A549 (cell line): ENCODE measurements around the gene HAS3. TPM values are rescaled to one million over a fixed set of nuclear protein-coding genes. Genes with fewer than 3 reads are reported as not detected.

ENCODE experiments used
- ATAC-seq, 2 experiments: fragments of 200-7000 bp in 1 of 2; fragments of >200 bp in 1 of 2; cut with Nextera tagmentation in 1 of 2; cut with Tn5 transposase in 1 of 2; 3 replicates each; pipeline versions ENCODE4 v1.8.0 to v1.9.1; 2018 to 2020; ENCODE audit warnings: mild to moderate bottlenecking in 1 of 2, moderate library complexity in 1 of 2
- CTCF ChIA-PET: fragments of 300-600 bp; sonication (Branson Sonifier 250); formaldehyde crosslinking; extraction: SDS; loops from one replicate; lab custom pipeline; 2021; ENCODE audit warnings: antibody characterized with exemption, inconsistent platforms; lab: Yijun Ruan, JAX
- POLR2A ChIA-PET: fragments of 350-600 bp; formaldehyde crosslinking; extraction: SDS; loops from one replicate; lab custom pipeline; 2021; ENCODE audit warnings: antibody characterized with exemption, inconsistent platforms; lab: Yijun Ruan, JAX
- DNase-seq, 2 experiments: peaks; one replicate each; pipeline versions ENCODE4 v3.0.0 to v3.0.0-alpha.2; 2011 to 2016; ENCODE audit warnings: low read depth in 1 of 2, low spot score in 1 of 2
- FAIRE-seq: peaks from 2 replicates; lab custom pipeline; 2011; peaks lifted over from hg19 to GRCh38; lab: Jason Lieb, UNC
- H3K27ac ChIP-seq, 2 experiments: fragments of >200 bp; sonication (Bioruptor Twin); formaldehyde crosslinking; 3 replicates each; pipeline ENCODE4 v1.5.1; 2016 to 2017
- H3K4me1 ChIP-seq: fragments of >200 bp; sonication (Bioruptor Twin); formaldehyde crosslinking; 3 replicates; pipeline ENCODE4 v1.6.1; 2016
- H3K4me2 ChIP-seq: fragments of >200 bp; sonication (Bioruptor Twin); formaldehyde crosslinking; 3 replicates; pipeline ENCODE4 v1.6.1; 2016
- H3K4me3 ChIP-seq: fragments of >200 bp; sonication (Bioruptor Twin); formaldehyde crosslinking; 3 replicates; pipeline ENCODE4 v1.5.1; 2016
- H3K9me3 ChIP-seq: fragments of >200 bp; sonication (Bioruptor Twin); formaldehyde crosslinking; 3 replicates; pipeline ENCODE4 v1.6.1; 2016
- BHLHE40 ChIP-seq: IDR thresholded peaks from 2 replicates; pipeline ENCODE4 v1.6.1; 2012; ENCODE audit warnings: low read depth, low read length, inconsistent platforms
- CBX2 ChIP-seq: fragments of 200-600 bp; sonication (generic); IDR thresholded peaks from 2 replicates; pipeline ENCODE4 v1.6.1; 2016; ENCODE audit warnings: low read depth, mild to moderate bottlenecking, borderline replicate concordance
- CBX8 ChIP-seq: fragments of 200-600 bp; sonication (generic); IDR thresholded peaks from 2 replicates; pipeline ENCODE4 v1.6.1; 2016
- CHD2 ChIP-seq: fragments of 150-350 bp; IDR thresholded peaks from 2 replicates; pipeline ENCODE4 v1.6.1; 2014; ENCODE audit warnings: low read length; ENCODE audit not compliant: partially characterized antibody
- EHF ChIP-seq: fragments of 250-450 bp; sonication (Bioruptor Pico); IDR thresholded peaks from 2 replicates; pipeline ENCODE4 v1.5.0; 2020; ENCODE audit warnings: mild to moderate bottlenecking
- EP300 ChIP-seq, 2 experiments: fragments of >200 bp; sonication (Bioruptor Twin); formaldehyde crosslinking; IDR thresholded peaks; 2 replicates in 1 of 2; 3 replicates in 1 of 2; pipeline ENCODE4 v1.6.1; 2016 to 2017
- ESRRA ChIP-seq: fragments of 150-350 bp; IDR thresholded peaks from 2 replicates; pipeline ENCODE4 v1.6.1; 2014; ENCODE audit warnings: mild to moderate bottlenecking, low read length, borderline replicate concordance
- FOXS1 ChIP-seq: fragments of 250-450 bp; sonication (Bioruptor Pico); IDR thresholded peaks from 2 replicates; pipeline ENCODE4 v1.5.0; 2020; ENCODE audit warnings: mild to moderate bottlenecking, moderate library complexity
- HDAC2 ChIP-seq: fragments of 200-600 bp; sonication (generic); IDR thresholded peaks from 2 replicates; pipeline ENCODE4 v1.6.1; 2016
- HOXA7 ChIP-seq: fragments of 250-450 bp; sonication (Bioruptor Pico); IDR thresholded peaks from 2 replicates; pipeline ENCODE4 v1.5.0; 2020; ENCODE audit warnings: mild to moderate bottlenecking, moderate library complexity
- JUN ChIP-seq, 2 experiments: fragments of >200 bp; sonication (Bioruptor Twin); formaldehyde crosslinking; IDR thresholded peaks; 2 replicates in 1 of 2; 3 replicates in 1 of 2; pipeline ENCODE4 v1.6.1; 2016 to 2017
- KDM5A ChIP-seq: fragments of 200-600 bp; sonication (generic); IDR thresholded peaks from 2 replicates; pipeline ENCODE4 v1.6.1; 2016; ENCODE audit warnings: antibody characterized with exemption, mild to moderate bottlenecking
- MAFK ChIP-seq: fragments of 450-650 bp; IDR thresholded peaks from 2 replicates; pipeline ENCODE4 v1.6.1; 2014; ENCODE audit not compliant: partially characterized antibody
- MAZ ChIP-seq: fragments of 150-350 bp; IDR thresholded peaks from 2 replicates; pipeline ENCODE4 v1.6.1; 2014; ENCODE audit warnings: antibody characterized with exemption, low read depth, low read length, borderline replicate concordance
- MYC ChIP-seq: IDR thresholded peaks from 2 replicates; pipeline ENCODE4 v1.6.1; 2012; ENCODE audit warnings: mild to moderate bottlenecking, inconsistent platforms, low read length, improper control_type of control experiment, borderline replicate concordance
- NPAS2 ChIP-seq: fragments of 250-450 bp; sonication (Bioruptor Pico); IDR thresholded peaks from 2 replicates; pipeline ENCODE4 v1.8.0; 2022; ENCODE audit warnings: mild to moderate bottlenecking, moderate library complexity, borderline replicate concordance
- PHF8 ChIP-seq: fragments of 200-600 bp; sonication (generic); IDR thresholded peaks from 2 replicates; pipeline ENCODE4 v1.6.1; 2016; ENCODE audit warnings: low read depth, mild to moderate bottlenecking, antibody characterized with exemption, moderate library complexity, borderline replicate concordance
- RARB ChIP-seq: fragments of 250-450 bp; sonication (Bioruptor Pico); IDR thresholded peaks from 2 replicates; pipeline ENCODE4 v1.8.0; 2021; ENCODE audit warnings: mild to moderate bottlenecking, moderate library complexity
- RNF2 ChIP-seq: fragments of 200-600 bp; sonication (generic); IDR thresholded peaks from 2 replicates; pipeline ENCODE4 v1.6.1; 2016; ENCODE audit warnings: low read depth, mild to moderate bottlenecking, antibody characterized with exemption, moderate library complexity, borderline replicate concordance
- TP53 ChIP-seq: fragments of 250-450 bp; sonication (Bioruptor Pico); IDR thresholded peaks from 2 replicates; pipeline ENCODE4 v1.5.0; 2021; ENCODE audit warnings: mild to moderate bottlenecking, moderate library complexity
- ZNF302 ChIP-seq: fragments of 250-450 bp; sonication (Bioruptor Pico); IDR thresholded peaks from 2 replicates; pipeline ENCODE4 v1.9.0; 2021; ENCODE audit warnings: inconsistent platforms, mild to moderate bottlenecking, moderate library complexity
- WGBS: methylation state at CpG from one replicate; pipeline ENCODE4 v1.1.6; 2017; ENCODE audit errors: missing lambda C conversion rate; 5-methylcytosine and 5-hydroxymethylcytosine counted together
- polyA plus RNA-seq, 4 experiments: library from polyadenylated mRNA; depleted of rRNA in 3 of 4; stranded (reverse); fragments of >200 nt; fragmentation: RNase III in 1 of 4; extraction: RNeasy Plus Mini Kit Qiagen cat#74134 plus additional on column Dnase treatment in 1 of 4; gene quantifications; 2 replicates in 3 of 4; 3 replicates in 1 of 4; pipeline ENCODE4 v1.2.3, GENCODE V29; 2011 to 2017
- TF ChIP-seq, protein P1 (sequence below): fragments of 450-650 bp; IDR thresholded peaks from 2 replicates; pipeline ENCODE4 v1.6.1; 2014; ENCODE audit warnings: antibody characterized with exemption
- TF ChIP-seq, protein P2 (sequence below): fragments of 250-450 bp; sonication (Bioruptor Pico); IDR thresholded peaks from 2 replicates; pipeline ENCODE4 v1.5.0; 2021; ENCODE audit warnings: mild to moderate bottlenecking, moderate library complexity, borderline replicate concordance
- TF ChIP-seq, protein P3 (sequence below): fragments of 250-450 bp; sonication (Bioruptor Pico); IDR thresholded peaks from 2 replicates; pipeline ENCODE4 v1.5.0; 2020; ENCODE audit warnings: low read depth, mild to moderate bottlenecking, moderate library complexity
- TF ChIP-seq, protein P4 (sequence below): fragments of >200 bp; sonication (Bioruptor Twin); formaldehyde crosslinking; IDR thresholded peaks from 2 replicates; pipeline ENCODE4 v1.6.1; 2016

The HAS3 gene
- polyA plus RNA-seq, 2 of the 4 experiments (the other 2 are of a cell fraction) = 9.1 to 12.4 TPM

DNA sequence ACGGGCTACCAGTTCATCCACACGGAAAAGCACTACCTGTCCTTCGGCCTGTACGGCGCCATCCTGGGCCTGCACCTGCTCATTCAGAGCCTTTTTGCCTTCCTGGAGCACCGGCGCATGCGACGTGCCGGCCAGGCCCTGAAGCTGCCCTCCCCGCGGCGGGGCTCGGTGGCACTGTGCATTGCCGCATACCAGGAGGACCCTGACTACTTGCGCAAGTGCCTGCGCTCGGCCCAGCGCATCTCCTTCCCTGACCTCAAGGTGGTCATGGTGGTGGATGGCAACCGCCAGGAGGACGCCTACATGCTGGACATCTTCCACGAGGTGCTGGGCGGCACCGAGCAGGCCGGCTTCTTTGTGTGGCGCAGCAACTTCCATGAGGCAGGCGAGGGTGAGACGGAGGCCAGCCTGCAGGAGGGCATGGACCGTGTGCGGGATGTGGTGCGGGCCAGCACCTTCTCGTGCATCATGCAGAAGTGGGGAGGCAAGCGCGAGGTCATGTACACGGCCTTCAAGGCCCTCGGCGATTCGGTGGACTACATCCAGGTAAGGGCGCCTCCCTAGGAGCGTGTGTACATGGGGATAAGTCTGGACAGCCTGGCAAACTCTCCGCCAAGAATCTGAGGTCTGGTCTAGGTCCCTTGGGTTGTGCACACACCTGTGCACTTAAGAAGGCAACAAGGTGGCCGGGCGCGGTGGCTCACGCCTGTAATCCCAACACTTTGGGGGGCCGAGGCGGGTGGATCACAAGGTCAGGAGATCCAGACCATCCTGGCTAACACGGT, 4.2 kb downstream of the HAS3 start:
- POLR2A ChIA-PET = no interaction called here
- peaks cover 18% of the 10 kb centered on the region for H3K4me1 ChIP-seq
- 93% methylated on average over 21 of the region's 48 CpGs for WGBS

DNA sequence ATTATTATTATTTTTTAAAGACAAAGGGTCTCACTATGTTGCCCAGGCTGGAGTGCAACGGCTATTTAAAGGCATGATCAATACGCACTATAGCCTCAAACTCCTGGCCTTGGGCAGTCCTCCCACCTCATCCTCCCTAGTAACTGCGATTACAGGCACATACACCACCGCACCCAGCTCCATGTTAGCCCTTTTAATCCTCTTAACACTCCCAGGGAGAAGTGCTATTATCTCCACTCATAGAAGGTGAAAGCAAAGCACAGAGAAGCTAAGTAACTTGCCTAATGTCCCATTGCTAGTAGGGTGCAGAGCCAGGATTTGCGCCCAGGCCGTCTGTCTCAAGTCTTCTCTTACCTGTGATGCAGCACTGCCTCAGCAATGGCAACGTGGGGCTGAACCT, 5.0 kb downstream of the HAS3 start:
- WGBS = 91% methylated on average over 7 of the region's 7 CpGs
- CTCF ChIA-PET = interaction anchor here (0.9 to 24.8 kb wide), 5 partner anchors 9 to 206 kb away, joined by 3 to 503 read pairs (median 4); no protein-coding TSS in a partner anchor
- no peak overlapping the region for H3K4me2 ChIP-seq
- H3K27ac ChIP-seq = no peak overlapping the region
- ATAC-seq = no peak
- POLR2A ChIA-PET = no interaction called here
- no peak for DNase-seq
- no peak for FAIRE-seq
- no peak overlapping the region for H3K4me3 ChIP-seq
- peaks cover 18% of the 10 kb centered on the region for H3K4me1 ChIP-seq
- TF ChIP-seq CBX8 (no peak), JUN (IDR thresholded peaks at IDR 0.05) (no peak), RARB (CRISPR knock-in tag) (no peak), NPAS2 (CRISPR knock-in tag) (no peak), ZNF302 (CRISPR knock-in tag) (no peak), BHLHE40 (no peak), MAZ (no peak), PHF8 (no peak), ESRRA (no peak), RNF2 (no peak), MAFK (no peak), EP300 (IDR thresholded peaks at IDR 0.05) (no peak), CHD2 (no peak), KDM5A (no peak), HOXA7 (no peak), HDAC2 (no peak), FOXS1 (CRISPR knock-in tag) (no peak)
- TF ChIP-seq, protein P1, sequence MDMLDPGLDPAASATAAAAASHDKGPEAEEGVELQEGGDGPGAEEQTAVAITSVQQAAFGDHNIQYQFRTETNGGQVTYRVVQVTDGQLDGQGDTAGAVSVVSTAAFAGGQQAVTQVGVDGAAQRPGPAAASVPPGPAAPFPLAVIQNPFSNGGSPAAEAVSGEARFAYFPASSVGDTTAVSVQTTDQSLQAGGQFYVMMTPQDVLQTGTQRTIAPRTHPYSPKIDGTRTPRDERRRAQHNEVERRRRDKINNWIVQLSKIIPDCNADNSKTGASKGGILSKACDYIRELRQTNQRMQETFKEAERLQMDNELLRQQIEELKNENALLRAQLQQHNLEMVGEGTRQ = no peak
- TF ChIP-seq, protein P2, sequence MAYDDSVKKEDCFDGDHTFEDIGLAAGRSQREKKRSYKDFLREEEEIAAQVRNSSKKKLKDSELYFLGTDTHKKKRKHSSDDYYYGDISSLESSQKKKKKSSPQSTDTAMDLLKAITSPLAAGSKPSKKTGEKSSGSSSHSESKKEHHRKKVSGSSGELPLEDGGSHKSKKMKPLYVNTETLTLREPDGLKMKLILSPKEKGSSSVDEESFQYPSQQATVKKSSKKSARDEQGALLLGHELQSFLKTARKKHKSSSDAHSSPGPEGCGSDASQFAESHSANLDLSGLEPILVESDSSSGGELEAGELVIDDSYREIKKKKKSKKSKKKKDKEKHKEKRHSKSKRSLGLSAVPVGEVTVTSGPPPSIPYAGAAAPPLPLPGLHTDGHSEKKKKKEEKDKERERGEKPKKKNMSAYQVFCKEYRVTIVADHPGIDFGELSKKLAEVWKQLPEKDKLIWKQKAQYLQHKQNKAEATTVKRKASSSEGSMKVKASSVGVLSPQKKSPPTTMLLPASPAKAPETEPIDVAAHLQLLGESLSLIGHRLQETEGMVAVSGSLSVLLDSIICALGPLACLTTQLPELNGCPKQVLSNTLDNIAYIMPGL (CRISPR knock-in tag) = no peak
- TF ChIP-seq, all 56 proteins: peak for 0
- H3K9me3 ChIP-seq = no peaks in the 10 kb centered on the region

More for the DNA sequence above, 4.2 kb downstream of the HAS3 start:
- DNase-seq = no peak
- Histone ChIP-seq H3K4me3 (no peak overlapping the region), H3K9me3 (no peaks in the 10 kb centered on the region), H3K27ac (no peak overlapping the region), H3K4me2 (no peak overlapping the region)
- no peak for FAIRE-seq
- ATAC-seq = no peak
- TF ChIP-seq MYC (no peak), HOXA7 (no peak), MAFK (no peak), TP53 (CRISPR knock-in tag) (no peak), KDM5A (no peak), ZNF302 (CRISPR knock-in tag) (no peak), CBX8 (no peak), EHF (CRISPR knock-in tag) (no peak), CBX2 (no peak), EP300 (IDR thresholded peaks at IDR 0.05) (no peak)
- TF ChIP-seq, protein P3, sequence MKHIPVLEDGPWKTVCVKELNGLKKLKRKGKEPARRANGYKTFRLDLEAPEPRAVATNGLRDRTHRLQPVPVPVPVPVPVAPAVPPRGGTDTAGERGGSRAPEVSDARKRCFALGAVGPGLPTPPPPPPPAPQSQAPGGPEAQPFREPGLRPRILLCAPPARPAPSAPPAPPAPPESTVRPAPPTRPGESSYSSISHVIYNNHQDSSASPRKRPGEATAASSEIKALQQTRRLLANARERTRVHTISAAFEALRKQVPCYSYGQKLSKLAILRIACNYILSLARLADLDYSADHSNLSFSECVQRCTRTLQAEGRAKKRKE = no peak
- TF ChIP-seq, protein P4, sequence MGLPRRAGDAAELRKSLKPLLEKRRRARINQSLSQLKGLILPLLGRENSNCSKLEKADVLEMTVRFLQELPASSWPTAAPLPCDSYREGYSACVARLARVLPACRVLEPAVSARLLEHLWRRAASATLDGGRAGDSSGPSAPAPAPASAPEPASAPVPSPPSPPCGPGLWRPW = no peak
- CTCF ChIA-PET = interaction anchor here (0.9 to 24.8 kb wide), 9 partner anchors 8 to 205 kb away, joined by 3 to 503 read pairs (median 4); no protein-coding TSS in a partner anchor
